ENCODE data around the gene TSPAN4. TPM values are rescaled to one million over a fixed set of nuclear protein-coding genes. Genes with fewer than 3 reads are reported as not detected.

TSPAN4 gene
- 128 to 207 TPM (median 190 TPM) in 5 replicates for total RNA-seq (2022; extraction: Qiagen RNA extraction)

GRCh38 chr11:842370-843002 is at the start of gene TSPAN4, which contains the start of gene POLR2L:
TSS of gene TSPAN4 (plus strand) at chr11:842852. CDS start at chr11:850305, 7,453 bp downstream.
TSS of gene POLR2L (minus strand) at chr11:842529. CDS start at chr11:842508, 21 bp downstream.

GRCh38 chr11:798093-798713 is 44.4 kb upstream of the TSPAN4 start, which contains the start of gene SLC25A22:
TSS of gene SLC25A22 (minus strand) at chr11:798281. CDS start at chr11:795006, 3,275 bp downstream.

GRCh38 chr11:809287-810039 is 33.2 kb upstream of the TSPAN4 start, which contains the start of gene RPLP2:
TSS of gene RPLP2 (plus strand) at chr11:809967. CDS start at chr11:810235, 268 bp downstream.

GRCh38 chr11:818396-819128 is 24.1 kb upstream of the TSPAN4 start, which contains the start of gene PNPLA2:
TSS of gene PNPLA2 (plus strand) at chr11:818914. CDS start at chr11:819719, 805 bp downstream.

GRCh38 chr11:827897-828192 is 14.8 kb upstream of the TSPAN4 start, which contains the start of gene CRACR2B:
TSS of gene CRACR2B (plus strand) at chr11:827919. CDS start at chr11:828608, 689 bp downstream.

GRCh38 chr11:832529-833113 is 10.0 kb upstream of the TSPAN4 start, which contains the start of gene CD151:
TSS of gene CD151 (plus strand) at chr11:832952. CDS start at chr11:836070, 3,118 bp downstream.

GRCh38 chr11:910589-911030 is 68.0 kb downstream of the TSPAN4 start, which contains the start of gene CHID1:
TSS of gene CHID1 (minus strand) at chr11:910810. CDS start at chr11:904816, 5,994 bp downstream.

Other genes starting within 250 kb of the TSPAN4 start
- gene IRF7, start 226.9 kb upstream of the TSPAN4 start, total RNA-seq (2022; extraction: Qiagen RNA extraction) = 5.0 to 7.9 TPM (median 6.0 TPM) in 5 replicates
- gene CDHR5, start 217.9 kb upstream of the TSPAN4 start, total RNA-seq (2022; extraction: Qiagen RNA extraction) = 0.06 to 0.26 TPM (median 0.18 TPM) in 4 of 5 replicates, not detected in the other
- gene SCT, start 215.7 kb upstream of the TSPAN4 start, total RNA-seq (2022; extraction: Qiagen RNA extraction) = not detected in 5 replicates
- 0.09 to 0.64 TPM (median 0.32 TPM) in 5 replicates for gene DRD4, start 205.6 kb upstream of the TSPAN4 start, total RNA-seq (2022; extraction: Qiagen RNA extraction)
- 24.1 to 34.9 TPM (median 32.0 TPM) in 5 replicates for gene DEAF1, start 147.6 kb upstream of the TSPAN4 start, total RNA-seq (2022; extraction: Qiagen RNA extraction)
- 7.6 to 12.4 TPM (median 8.4 TPM) in 5 replicates for gene TMEM80, start 147.0 kb upstream of the TSPAN4 start, total RNA-seq (2022; extraction: Qiagen RNA extraction)
- gene EPS8L2, start 136.6 kb upstream of the TSPAN4 start, total RNA-seq (2022; extraction: Qiagen RNA extraction) = 68.5 to 140 TPM (median 124 TPM) in 5 replicates
- 389 to 446 TPM (median 405 TPM) in 5 replicates for gene TALDO1, start 95.4 kb upstream of the TSPAN4 start, total RNA-seq (2022; extraction: Qiagen RNA extraction)
- 34.1 to 52.3 TPM (median 47.9 TPM) in 5 replicates for gene GATD1, start 65.4 kb upstream of the TSPAN4 start, total RNA-seq (2022; extraction: Qiagen RNA extraction)
- 1.9 to 2.7 TPM (median 2.2 TPM) in 5 replicates for gene CEND1, start 52.8 kb upstream of the TSPAN4 start, total RNA-seq (2022; extraction: Qiagen RNA extraction)
- 21.8 to 38.2 TPM (median 32.3 TPM) in 5 replicates for gene SLC25A22, start 44.6 kb upstream of the TSPAN4 start, total RNA-seq (2022; extraction: Qiagen RNA extraction)
- gene PIDD1, start 37.6 kb upstream of the TSPAN4 start, total RNA-seq (2022; extraction: Qiagen RNA extraction) = 9.5 to 16.4 TPM (median 14.6 TPM) in 5 replicates
- gene RPLP2, start 32.9 kb upstream of the TSPAN4 start, total RNA-seq (2022; extraction: Qiagen RNA extraction) = 1,691 to 2,493 TPM (median 2,369 TPM) in 5 replicates
- gene PNPLA2, start 23.9 kb upstream of the TSPAN4 start, total RNA-seq (2022; extraction: Qiagen RNA extraction) = 41.0 to 62.3 TPM (median 56.7 TPM) in 5 replicates
- 4.0 to 6.3 TPM (median 5.2 TPM) in 5 replicates for gene CRACR2B, start 14.9 kb upstream of the TSPAN4 start, total RNA-seq (2022; extraction: Qiagen RNA extraction)
- gene CD151, start 9.9 kb upstream of the TSPAN4 start, total RNA-seq (2022; extraction: Qiagen RNA extraction) = 806 to 852 TPM (median 825 TPM) in 5 replicates
- 607 to 738 TPM (median 630 TPM) in 5 replicates for gene POLR2L, start 323 bp upstream of the TSPAN4 start, total RNA-seq (2022; extraction: Qiagen RNA extraction)
- 71.0 to 76.7 TPM (median 73.6 TPM) in 5 replicates for gene CHID1, start 68.0 kb downstream of the TSPAN4 start, total RNA-seq (2022; extraction: Qiagen RNA extraction)
- gene AP2A2, start 83.0 kb downstream of the TSPAN4 start, total RNA-seq (2022; extraction: Qiagen RNA extraction) = 32.5 to 39.1 TPM (median 37.7 TPM) in 5 replicates
- 0.01 to 0.02 TPM in 2 of 5 replicates, not detected in the others for gene MUC6, start 193.9 kb downstream of the TSPAN4 start, total RNA-seq (2022; extraction: Qiagen RNA extraction)
- 0.06 to 0.23 TPM (median 0.11 TPM) in 5 replicates for gene MUC2, start 232.0 kb downstream of the TSPAN4 start, total RNA-seq (2022; extraction: Qiagen RNA extraction)

Measured in A549 treated with Mapracorat at 1 μM for 4 hours (cell line).